Stimulated activated naive CD8-positive, alpha-beta T cell treated with anti-CD3 and anti-CD28 coated beads, Interleukin-15, amount 100 ng/mL, for 72 hours (primary cell): Measurements from ENCODE around the gene FMO1.
"Not testable (repeated sequence)": the region's sequence is repeated elsewhere in the genome, so short reads cannot be mapped to it uniquely, and the experiment has no call there.

Source experiments
- ATAC-seq: fragments of 150-1000 bp; cut with Tn5 transposase; 2 replicates; pipeline ENCODE4 v1.10.0; 2021; ENCODE audit warnings: mild to moderate bottlenecking, moderate library complexity
- DNase-seq, 2 donors: peaks; one replicate each; pipeline ENCODE4 v3.0.0; 2021 to 2022
- H3K27ac Mint-ChIP-seq, 2 donors: one replicate each; pipeline ENCODE4 v1.8.0; 2022; ENCODE audit warnings: mild to moderate bottlenecking in 2 of 2, mixed read lengths in 2 of 2, moderate library complexity in 2 of 2
- H3K27me3 Mint-ChIP-seq: one replicate; pipeline ENCODE4 v1.8.0; 2022; ENCODE audit warnings: mixed read lengths
- H3K4me1 Mint-ChIP-seq: one replicate; pipeline ENCODE4 v1.8.0; 2022; ENCODE audit warnings: mild to moderate bottlenecking, mixed read lengths
- H3K4me3 Mint-ChIP-seq, 2 donors: one replicate each; pipeline ENCODE4 v1.8.0; 2022; ENCODE audit warnings: mild to moderate bottlenecking in 2 of 2, mixed read lengths in 2 of 2, moderate library complexity in 1 of 2
- H3K9me3 Mint-ChIP-seq, 2 donors: one replicate each; pipeline ENCODE4 v1.8.0; 2022; ENCODE audit warnings: mixed read lengths in 2 of 2

The FMO1 gene

DNA sequence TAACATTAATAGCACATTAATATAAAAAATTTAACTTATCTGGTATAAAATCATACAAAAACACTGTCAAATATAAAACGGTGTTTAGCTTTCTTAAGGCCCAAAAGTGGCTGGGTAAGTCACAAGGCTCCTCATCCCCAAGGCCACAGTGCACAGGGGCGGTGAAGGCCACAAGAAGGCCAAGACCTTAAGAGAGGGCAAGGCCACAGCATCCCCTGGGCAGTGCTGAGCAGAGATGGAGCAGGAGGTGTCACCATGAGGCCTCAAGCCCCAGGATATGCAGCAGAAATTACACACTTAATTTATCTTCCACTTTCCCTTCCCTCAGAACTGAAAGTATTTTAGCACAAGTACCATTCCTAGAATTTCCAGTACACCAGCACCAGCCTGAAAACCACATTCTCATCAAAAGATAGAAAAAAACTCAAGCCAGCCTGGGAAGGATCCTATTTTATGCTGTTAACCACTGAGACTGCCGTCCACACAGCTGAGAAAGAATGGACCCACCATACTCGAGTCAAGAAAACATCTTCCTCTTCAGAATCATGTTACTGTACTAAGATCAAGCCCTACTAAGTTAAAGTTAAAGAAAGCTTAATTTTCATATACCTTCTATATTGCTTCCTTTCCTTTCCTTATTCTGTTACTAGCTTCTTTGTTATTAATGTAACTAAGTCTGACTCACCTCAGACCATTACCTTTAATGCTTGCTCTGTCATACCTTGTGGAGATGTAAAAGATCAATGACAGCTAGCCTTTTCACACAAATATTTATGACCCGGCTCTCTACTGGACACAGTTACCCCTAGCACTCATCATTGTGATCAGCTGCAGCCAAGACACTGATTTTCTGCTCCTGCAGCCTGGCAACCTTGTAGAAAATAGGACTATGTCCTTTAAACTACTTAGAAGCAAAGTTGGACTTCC lies 26.4 kb upstream of the FMO1 start:
- H3K27ac Mint-ChIP-seq: no peak overlapping the region
- peaks cover 14% of the 10 kb centered on the region for H3K27me3 Mint-ChIP-seq
- no peak overlapping the region for H3K4me3 Mint-ChIP-seq
- H3K4me1 Mint-ChIP-seq: no peaks in the 10 kb centered on the region
- H3K9me3 Mint-ChIP-seq: no peaks in the 10 kb centered on the region
- ATAC-seq (no peak), DNase-seq (no peak)

- no peak overlapping the region for H3K4me3 Mint-ChIP-seq
- H3K4me1 Mint-ChIP-seq: no peaks in the 10 kb centered on the region
- ATAC-seq (no peak), DNase-seq (no peak)
- H3K9me3 Mint-ChIP-seq: no peaks in the 10 kb centered on the region
- H3K27me3 Mint-ChIP-seq: peaks cover 10% of the 10 kb centered on the region
- no peak overlapping the region for H3K27ac Mint-ChIP-seq
These were observed 25.4 kb upstream of the FMO1 start for GRCh38 chr1:171222936-171223335.

GRCh38 chr1:171224257-171224656 lies 24.0 kb upstream of the FMO1 start:
- DNase-seq, H3K9me3 Mint-ChIP-seq, ATAC-seq, H3K4me1 Mint-ChIP-seq, H3K27me3 Mint-ChIP-seq, H3K4me3 Mint-ChIP-seq, H3K27ac Mint-ChIP-seq: not testable (repeated sequence)

GRCh38 chr1:171226747-171227370 lies 21.4 kb upstream of the FMO1 start:
- Mint-ChIP-seq H3K4me1 (no peaks in the 10 kb centered on the region), H3K4me3 (no peak overlapping the region), H3K27me3 (no peaks in the 10 kb centered on the region), H3K9me3 (no peaks in the 10 kb centered on the region), H3K27ac (no peak overlapping the region)
- DNase-seq (peak in 1 of 2 donors; percentile 27), ATAC-seq (peak; percentile 82)

GRCh38 chr1:171231326-171231725 lies 17.0 kb upstream of the FMO1 start:
- H3K27me3 Mint-ChIP-seq: no peaks in the 10 kb centered on the region
- H3K4me3 Mint-ChIP-seq: no peak overlapping the region
- DNase-seq (no peak), ATAC-seq (no peak)
- no peak overlapping the region for H3K27ac Mint-ChIP-seq
- no peaks in the 10 kb centered on the region for H3K4me1 Mint-ChIP-seq
- peaks cover 0 to 5% of the 10 kb centered on the region in 2 donors for H3K9me3 Mint-ChIP-seq

GRCh38 chr1:171233183-171233582 lies 15.1 kb upstream of the FMO1 start:
- H3K27me3 Mint-ChIP-seq: peaks cover 10% of the 10 kb centered on the region
- DNase-seq (no peak), ATAC-seq (no peak)
- peaks cover 6 to 8% of the 10 kb centered on the region in 2 donors for H3K9me3 Mint-ChIP-seq
- no peak overlapping the region for H3K27ac Mint-ChIP-seq
- H3K4me1 Mint-ChIP-seq: no peaks in the 10 kb centered on the region
- H3K4me3 Mint-ChIP-seq: no peak overlapping the region

DNA sequence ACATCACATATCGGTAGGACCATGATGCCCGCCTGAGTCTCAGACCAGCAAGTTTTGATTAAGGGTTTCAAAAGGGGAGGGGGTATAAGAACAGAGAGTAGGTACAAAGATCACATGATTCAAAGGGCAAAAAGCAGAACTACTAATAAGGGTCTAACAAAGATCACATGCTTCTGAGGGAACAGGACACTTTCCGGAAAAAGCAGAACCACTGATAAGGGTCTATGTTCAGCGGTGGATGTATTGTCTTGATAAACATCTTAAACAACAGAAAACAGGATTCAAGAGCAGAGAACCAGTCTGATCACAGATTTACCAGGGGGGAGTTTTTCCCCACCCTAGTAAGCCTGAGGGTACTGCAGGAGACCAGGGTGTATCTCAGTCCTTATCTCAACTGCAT lies 12.1 kb upstream of the FMO1 start:
- not testable (repeated sequence) for DNase-seq, H3K27ac Mint-ChIP-seq, ATAC-seq, H3K4me1 Mint-ChIP-seq, H3K4me3 Mint-ChIP-seq
- Mint-ChIP-seq H3K9me3 (peaks cover 27 to 28% of the 10 kb centered on the region in 2 donors), H3K27me3 (peaks cover 39% of the 10 kb centered on the region)

GRCh38 chr1:171243878-171244277 lies 4.4 kb upstream of the FMO1 start:
- H3K4me1 Mint-ChIP-seq: no peaks in the 10 kb centered on the region
- H3K9me3 Mint-ChIP-seq: peaks cover 12 to 15% of the 10 kb centered on the region in 2 donors
- DNase-seq (no peak), ATAC-seq (no peak)
- no peak overlapping the region for H3K4me3 Mint-ChIP-seq
- H3K27ac Mint-ChIP-seq: no peak overlapping the region
- peaks cover 61% of the 10 kb centered on the region for H3K27me3 Mint-ChIP-seq

DNA sequence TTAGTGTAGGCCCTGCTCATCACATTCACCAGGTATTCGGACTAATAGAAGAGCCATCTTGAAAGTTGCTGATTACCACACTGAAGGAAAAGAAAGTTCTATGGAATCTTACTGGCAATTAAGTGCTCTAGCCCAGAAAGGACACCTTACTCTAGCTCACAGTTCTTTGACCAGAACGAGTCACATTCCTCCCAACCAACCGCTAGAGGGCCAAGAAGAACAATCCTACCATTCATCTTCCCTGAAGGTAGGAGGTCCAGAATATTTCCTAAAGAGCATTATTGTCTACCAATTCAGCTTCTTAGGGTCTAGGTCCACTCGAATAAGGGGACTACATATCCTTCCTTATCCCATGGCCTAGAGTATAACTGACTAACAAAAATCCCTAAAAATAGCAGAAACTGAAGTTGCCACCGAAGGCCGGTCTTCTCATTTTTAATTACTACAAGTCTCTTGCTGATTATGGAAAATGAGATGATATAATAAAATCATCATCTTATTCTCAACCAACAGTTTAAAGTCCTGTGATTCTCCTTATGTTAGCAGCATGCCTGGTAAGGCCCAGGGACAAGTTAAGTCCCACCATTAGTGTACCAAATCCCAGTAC lies 2.7 kb upstream of the FMO1 start:
- DNase-seq: no peak
- Mint-ChIP-seq H3K27ac (no peak overlapping the region), H3K9me3 (peaks cover 0 to under 1% of the 10 kb centered on the region in 2 donors), H3K27me3 (peaks cover 48% of the 10 kb centered on the region), H3K4me1 (no peaks in the 10 kb centered on the region), H3K4me3 (no peak overlapping the region)
- ATAC-seq: peak; percentile 60

GRCh38 chr1:171247501-171247900 lies 793 bp upstream of the FMO1 start:
- Mint-ChIP-seq H3K4me3 (no peak overlapping the region), H3K4me1 (peaks cover 12% of the 10 kb centered on the region), H3K27me3 (peaks cover 50% of the 10 kb centered on the region), H3K27ac (no peak overlapping the region), H3K9me3 (no peaks in the 10 kb centered on the region)
- ATAC-seq: no peak
- DNase-seq: no peak

DNA sequence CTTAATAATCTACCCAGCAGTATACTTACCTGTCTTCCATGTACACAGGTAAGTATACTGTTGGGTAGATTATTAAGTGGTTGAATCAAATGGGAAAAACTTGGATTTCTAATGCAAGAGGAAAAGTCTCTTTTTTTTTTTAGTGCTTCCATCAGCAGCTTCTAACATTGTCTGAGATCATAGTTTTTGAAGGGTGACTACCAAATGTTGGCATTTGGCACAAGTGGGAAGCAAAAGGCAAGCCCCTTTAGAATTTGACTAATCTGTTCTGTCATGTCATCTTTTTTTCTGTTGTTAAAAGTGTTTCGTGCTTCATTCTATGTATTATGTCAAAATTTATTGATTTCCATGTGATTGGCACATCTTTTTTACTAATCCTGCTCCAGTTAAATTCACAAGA lies 547 bp downstream of the FMO1 start:
- ATAC-seq: no peak
- H3K27ac Mint-ChIP-seq: no peak overlapping the region

GRCh38 chr1:171250263-171250662 lies 2.0 kb downstream of the FMO1 start:
- Mint-ChIP-seq H3K4me3 (no peak overlapping the region), H3K4me1 (peaks cover 13% of the 10 kb centered on the region), H3K9me3 (no peaks in the 10 kb centered on the region), H3K27me3 (peaks cover 48% of the 10 kb centered on the region), H3K27ac (no peak overlapping the region)
- DNase-seq: no peak
- ATAC-seq: no peak

More for the DNA sequence above, 547 bp downstream of the FMO1 start:
- no peaks in the 10 kb centered on the region for H3K9me3 Mint-ChIP-seq
- no peak overlapping the region for H3K4me3 Mint-ChIP-seq
- H3K4me1 Mint-ChIP-seq: peaks cover 13% of the 10 kb centered on the region
- DNase-seq: no peak
- peaks cover 49% of the 10 kb centered on the region for H3K27me3 Mint-ChIP-seq

DNA sequence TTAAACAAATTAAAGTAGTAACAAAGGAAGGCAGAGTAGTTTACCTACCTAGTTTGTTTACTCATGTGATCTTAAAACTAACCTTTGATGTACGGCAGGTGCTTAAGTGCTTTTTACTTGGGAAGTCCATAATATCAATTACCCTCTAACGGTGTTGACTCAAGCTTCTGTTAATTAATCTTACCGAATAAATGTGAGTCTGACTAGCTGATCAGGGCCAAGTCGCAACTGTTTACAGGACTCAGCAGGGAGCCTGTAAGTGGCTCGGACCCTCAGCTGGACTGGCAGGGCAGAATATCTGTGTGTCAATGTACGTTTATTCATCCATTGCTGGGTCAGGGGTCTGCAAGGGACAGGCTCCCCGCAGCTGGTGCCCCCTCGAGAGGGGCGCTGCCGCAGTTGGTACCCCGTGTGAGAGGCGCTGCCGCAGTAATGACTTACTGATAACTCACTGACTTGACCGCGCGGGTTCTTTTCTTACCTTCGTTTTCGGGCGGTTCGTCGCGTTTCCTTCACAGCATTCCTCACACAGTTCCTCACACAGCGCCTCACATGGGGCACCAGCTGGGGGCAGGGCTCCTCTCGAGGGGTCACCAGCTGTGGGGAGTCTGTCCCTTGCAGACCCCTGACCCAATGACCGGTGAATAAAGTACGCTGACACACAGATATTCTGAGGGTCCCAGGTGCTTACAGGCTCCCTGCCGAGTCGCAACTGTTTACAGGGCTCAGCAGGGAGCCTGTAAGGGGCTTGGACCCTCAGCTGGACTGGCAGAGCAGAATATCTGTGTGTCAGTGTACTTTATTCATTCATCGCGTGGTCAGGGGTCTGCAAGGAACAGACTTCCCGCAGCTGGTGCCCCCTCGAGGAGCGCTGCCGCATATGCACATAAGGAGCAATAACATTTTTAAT lies 3.0 kb downstream of the FMO1 start:
- Mint-ChIP-seq H3K27me3 (peaks cover 56% of the 10 kb centered on the region), H3K4me3 (peak overlapping the region; percentile 84 to 87), H3K4me1 (peaks cover 13% of the 10 kb centered on the region), H3K9me3 (no peaks in the 10 kb centered on the region), H3K27ac (peak overlapping the region in 1 of 2 donors; percentile 40)
- ATAC-seq (peak; percentile 76), DNase-seq (peak; percentile 19 to 28)

- Mint-ChIP-seq H3K27me3 (peaks cover 53% of the 10 kb centered on the region), H3K4me1 (peaks cover 13% of the 10 kb centered on the region), H3K4me3 (peak overlapping the region; percentile 84 to 87), H3K9me3 (no peaks in the 10 kb centered on the region), H3K27ac (no peak overlapping the region)
- DNase-seq (no peak), ATAC-seq (no peak)
These were observed 3.6 kb downstream of the FMO1 start for GRCh38 chr1:171251952-171252300.

DNA sequence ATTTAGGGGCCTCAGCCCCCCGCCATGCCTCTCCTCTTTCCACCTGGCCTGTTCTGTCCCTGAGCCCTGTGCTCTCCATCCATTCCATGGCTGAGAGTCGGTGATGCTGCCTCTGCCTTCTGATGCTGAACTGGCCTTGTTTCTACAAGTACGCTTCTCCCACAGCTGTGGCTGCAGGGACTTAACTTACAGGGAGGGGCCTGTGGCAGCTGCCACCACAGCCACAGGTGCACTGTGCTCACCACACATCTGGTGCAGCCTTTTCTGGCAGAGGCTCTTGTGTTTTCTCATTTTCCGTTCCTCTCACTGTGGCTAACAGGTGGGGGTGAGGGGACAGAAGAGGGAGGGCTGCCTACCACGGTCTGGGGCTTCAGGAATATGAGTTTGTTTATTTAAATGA lies 4.2 kb downstream of the FMO1 start:
- DNase-seq (no peak), ATAC-seq (peak; percentile 35)
- peaks cover 13% of the 10 kb centered on the region for H3K4me1 Mint-ChIP-seq
- no peaks in the 10 kb centered on the region for H3K9me3 Mint-ChIP-seq
- peak overlapping the region; percentile 27 to 50 for H3K4me3 Mint-ChIP-seq
- H3K27ac Mint-ChIP-seq: peak overlapping the region in 1 of 2 donors; percentile 52
- H3K27me3 Mint-ChIP-seq: peaks cover 52% of the 10 kb centered on the region
